Esophagus mucosa (tissue), 1 donor: ENCODE data around the gene ARMC9. TPM values are rescaled to one million over a fixed set of nuclear protein-coding genes. Genes with fewer than 3 reads are reported as not detected.

Source experiments
- ATAC-seq: fragments of 200-7000 bp; cut with Tn5 transposase; one replicate; pipeline ENCODE4 v1.9.1; 2020
- total RNA-seq: library from RNA; stranded (reverse); gene quantifications from one replicate; pipeline ENCODE4 v1.2.4, GENCODE V29; 2023
- donor health status: DM: yes; HTN: yes; CAD: no.

Gene ARMC9
- total RNA-seq, 1 donor from 2014 or later, result 1.2 TPM

DNA sequence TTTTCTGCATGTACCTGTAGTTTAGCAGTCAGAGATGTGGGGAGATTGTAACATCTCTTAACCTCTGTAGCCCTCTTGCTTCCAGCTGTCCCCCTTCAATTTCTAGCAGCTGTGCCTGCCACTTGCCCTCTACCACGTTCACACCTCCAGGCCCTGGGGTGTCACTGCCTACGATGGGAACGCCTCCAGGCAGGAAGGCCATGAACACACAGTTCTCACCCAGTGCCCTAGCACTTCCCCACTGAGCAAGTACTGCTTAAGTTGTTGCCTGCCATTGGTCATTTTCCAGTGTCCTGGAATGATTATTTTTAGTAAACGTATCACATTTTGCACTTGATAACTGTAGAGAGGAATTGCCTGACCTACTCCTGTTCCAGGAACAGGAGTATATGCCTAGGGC lies 120.0 kb downstream of the ARMC9 start:
- ATAC-seq, result no peak

DNA sequence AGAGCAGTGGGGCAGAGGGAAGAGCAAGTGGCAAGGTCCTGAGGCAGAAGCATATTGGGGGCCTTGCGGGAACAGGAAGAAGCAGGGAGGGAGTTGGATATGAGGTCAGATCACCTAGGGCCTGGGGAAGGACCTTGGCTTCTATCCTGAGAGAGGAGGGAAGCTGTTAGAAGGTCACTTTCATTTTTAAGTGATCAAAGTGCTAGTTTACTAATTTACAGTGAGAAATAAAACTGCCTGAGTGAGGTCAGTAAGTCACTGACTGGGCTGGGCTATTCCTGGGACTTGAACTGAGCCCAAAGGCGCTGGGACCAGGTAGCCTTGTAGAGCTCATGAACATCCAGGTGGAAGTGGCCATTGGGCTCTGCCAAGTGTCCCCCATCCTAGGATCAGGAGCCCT lies 120.5 kb downstream of the ARMC9 start:
- no peak for ATAC-seq

DNA sequence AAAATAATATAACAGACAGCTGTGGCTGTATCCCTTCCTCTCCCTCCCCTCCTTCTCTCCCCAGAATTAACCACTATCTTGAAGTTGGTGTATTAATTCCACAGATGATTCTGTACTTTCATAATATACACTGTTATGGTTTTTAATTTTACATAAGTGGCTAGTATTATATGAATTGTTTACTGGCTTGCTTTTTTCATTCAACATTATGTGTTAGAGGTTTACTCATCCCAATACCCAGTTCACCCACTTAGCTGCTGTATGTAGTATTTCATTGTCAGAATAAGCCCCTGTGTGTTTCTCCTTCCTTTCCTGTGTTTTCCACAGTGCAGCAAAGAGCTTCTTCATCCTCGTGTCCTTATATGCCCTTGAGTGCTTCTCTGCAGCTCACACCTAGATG lies 121.4 kb downstream of the ARMC9 start:
- no peak for ATAC-seq

DNA sequence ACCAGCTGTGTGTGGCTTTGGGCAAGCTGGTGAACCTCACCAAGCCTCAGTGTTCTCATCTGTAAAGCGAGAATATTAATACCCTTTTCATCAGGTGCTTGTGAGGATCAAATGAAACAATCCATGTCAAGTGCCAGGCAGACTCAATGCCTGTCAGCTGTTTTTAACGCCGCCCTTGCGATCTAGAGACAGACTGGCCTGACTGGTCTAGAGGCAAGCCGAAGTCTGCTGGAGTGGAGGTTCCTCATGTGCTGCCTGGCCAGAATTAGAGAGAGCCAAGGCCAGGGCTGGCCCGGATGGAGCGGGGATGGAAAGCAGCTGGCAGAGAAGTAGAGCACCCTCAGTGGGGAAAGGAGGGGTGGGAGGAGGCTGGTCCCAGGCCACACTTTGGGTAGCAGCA lies 122.6 kb downstream of the ARMC9 start:
- peak; percentile 68 for ATAC-seq

DNA sequence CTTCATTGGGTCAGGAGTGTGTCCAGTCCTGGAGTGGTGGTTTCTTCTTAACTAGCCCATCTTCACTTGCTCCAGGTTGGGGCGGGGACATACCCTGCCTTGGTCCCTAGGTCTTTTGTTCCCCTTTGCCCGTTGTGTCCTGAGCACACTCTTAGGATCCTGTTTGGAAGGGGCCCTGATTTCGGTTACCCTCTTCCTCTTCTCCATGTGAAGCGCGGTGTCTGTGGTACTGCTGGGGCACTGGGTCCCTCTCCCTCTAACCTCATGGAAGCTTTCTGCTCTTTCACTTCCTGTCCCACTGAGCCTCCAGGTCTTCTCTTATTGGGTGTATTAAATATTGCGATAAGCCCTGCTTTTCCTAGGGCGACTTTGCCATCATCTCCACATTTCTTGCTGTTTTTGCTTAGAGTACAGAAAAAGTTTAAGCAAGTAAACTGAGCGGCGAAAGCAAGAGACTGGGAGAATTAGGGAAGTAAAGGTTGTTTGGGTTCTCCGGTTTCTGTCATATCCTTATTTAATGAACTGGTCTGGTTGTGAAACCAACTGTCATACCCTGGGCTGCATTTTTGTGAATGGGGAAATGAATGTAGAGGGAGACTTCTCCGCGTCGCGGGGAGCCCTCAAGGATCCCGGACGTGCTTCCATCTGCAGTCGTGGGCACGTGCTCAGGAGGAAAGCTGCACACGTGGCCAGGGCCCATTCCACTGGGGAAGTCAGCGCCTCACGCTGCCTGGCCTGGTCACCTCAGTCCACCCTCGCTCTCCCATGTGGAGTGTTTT lies 123.3 kb downstream of the ARMC9 start:
- ATAC-seq, result peak; percentile 17

DNA sequence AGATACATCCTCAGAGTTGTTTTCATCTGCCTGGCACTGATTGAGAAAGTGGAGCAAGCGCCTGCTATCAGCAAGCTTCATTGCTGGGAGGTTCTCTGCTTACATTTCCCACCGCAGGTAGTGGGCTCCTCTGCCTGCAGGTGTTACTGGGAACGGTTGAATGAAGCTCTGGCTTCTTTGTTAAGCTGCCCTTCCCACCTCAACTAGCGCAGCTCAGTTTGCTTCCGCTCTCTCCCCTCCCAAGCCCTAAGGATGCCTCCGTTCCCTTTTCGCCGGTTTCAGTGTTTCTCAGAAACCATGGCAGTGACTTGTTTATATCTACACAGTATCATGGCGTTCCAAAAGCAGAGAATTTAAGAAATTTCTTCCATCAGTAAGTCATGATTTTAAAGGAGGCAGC lies 124.9 kb downstream of the ARMC9 start:
- ATAC-seq, result no peak

DNA sequence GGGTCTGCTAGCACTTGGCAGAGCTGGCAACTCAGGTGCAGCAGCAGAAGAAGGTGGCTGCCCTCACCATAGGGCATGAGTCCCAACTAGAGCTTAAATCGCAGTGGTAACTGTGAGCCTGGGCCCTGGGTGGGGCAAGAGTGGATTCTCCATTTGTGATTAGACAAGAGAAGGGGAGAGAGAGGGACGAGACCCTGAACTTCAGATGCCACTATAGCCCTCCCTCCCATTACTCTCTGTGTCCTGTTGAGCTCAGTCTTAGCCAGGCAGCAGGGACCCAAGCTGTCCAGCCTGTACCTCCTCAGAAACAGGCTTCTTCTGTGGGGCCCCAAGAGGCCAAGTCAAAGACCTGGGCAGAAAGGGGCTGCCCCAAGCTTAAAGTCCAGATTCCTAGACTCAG lies 127.4 kb downstream of the ARMC9 start:
- ATAC-seq, result no peak

DNA sequence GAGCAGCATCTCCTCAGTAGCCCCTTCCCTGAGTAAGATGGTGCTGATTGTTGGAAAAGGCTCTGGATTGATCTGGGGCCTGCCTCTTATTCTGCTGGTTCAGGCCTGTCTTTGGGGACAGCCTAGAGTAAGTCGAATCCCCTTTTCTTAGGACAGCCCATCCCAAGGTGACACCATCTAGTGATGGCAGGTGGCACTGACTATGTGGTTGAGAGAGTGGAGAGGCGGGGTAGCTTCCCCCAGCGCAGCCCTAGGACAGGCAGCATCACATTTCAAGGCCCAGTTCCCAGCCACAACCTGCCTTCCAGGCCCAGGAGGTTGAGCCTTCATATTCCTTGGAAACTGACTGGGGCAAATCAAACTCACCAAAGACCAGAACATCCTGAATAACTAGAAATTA lies 128.0 kb downstream of the ARMC9 start:
- ATAC-seq, result no peak

DNA sequence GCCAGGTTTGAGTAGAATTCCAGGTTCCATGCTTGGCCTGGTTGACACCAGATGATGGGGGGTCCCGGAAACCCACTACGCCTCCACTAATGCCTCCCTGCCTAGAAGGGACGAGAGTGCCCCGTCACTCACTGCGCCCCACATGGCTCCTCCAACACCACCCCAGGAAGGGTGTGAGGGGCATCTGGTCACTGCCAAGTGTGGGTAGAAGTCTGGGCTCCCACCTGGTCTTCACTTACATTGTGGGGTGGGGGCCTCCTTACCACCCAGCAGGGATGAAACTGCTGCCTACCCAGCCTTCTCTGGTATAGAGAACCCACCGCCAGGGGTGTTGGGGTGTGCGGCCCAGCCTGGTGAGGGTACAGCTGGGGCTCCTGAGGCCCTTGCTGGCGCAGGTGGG lies 131.9 kb downstream of the ARMC9 start:
- no peak for ATAC-seq

DNA sequence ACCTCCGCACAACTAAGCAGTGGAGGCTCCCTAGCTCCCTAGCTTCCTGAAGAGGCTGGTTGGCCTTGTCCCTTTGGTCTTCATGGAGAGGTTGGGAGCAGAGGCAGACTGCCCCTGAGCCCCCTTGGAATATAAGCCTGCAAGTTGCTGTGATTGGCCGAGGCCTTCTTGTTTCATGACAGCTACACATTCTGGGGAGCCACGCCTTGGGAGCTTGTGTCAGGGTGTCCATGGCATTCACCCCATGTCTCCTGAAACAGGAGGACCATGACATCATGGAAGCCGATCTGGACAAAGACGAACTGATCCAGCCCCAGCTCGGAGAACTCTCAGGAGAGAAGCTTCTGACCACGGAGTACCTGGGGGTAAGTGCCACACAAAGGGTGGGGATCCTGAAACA lies 133.1 kb downstream of the ARMC9 start:
- ATAC-seq, result no peak

DNA sequence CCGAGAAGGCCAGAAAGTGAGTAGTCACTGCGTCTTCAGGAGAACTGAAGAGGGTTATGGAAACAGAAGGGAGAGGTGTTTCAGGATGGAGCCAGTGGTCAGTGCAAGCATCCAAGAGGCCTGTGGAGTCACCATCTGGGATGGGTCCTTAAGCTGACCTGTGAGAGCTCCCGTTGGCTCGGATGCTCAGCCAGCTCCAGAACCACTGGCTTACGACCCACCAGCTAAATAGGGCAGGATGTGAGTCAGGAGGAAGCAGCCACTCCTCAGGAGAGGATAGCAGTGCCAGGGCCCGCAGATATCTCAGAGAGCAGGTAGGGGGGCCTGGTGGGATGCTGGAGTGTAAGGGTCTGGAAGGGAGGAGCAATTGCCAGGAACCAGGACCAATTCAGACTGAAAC lies 134.0 kb downstream of the ARMC9 start:
- ATAC-seq, result no peak

DNA sequence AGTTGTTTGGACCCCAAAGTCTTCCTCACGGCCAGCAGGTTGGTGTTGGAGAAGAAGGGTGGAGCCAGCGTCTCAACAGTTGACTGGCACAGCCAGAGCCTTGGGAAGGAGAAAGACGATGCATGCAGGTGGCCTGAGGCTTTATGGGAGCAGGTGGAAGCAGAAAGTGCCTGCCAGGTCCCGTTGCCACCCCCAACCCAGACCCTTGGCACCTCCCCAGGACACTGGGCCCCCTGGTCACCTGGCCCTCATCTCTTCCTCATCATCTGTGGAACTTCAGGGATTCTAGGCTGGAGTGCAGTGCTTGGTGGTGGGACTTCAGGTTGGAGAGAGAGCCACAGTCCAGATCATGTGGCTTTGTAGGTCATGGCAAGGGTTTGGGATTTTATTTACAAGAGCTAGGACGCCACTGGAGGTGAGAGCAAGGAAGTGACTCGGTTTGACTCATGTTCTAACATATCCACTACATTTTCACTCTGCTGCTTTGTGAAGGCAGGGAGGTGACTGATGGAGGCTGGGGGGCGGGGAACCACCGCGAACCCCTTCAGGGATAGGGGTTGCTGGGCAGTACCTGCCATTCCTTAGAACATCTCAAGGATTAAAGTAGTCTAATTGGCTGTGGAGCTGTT lies 134.6 kb downstream of the ARMC9 start:
- no peak for ATAC-seq

DNA sequence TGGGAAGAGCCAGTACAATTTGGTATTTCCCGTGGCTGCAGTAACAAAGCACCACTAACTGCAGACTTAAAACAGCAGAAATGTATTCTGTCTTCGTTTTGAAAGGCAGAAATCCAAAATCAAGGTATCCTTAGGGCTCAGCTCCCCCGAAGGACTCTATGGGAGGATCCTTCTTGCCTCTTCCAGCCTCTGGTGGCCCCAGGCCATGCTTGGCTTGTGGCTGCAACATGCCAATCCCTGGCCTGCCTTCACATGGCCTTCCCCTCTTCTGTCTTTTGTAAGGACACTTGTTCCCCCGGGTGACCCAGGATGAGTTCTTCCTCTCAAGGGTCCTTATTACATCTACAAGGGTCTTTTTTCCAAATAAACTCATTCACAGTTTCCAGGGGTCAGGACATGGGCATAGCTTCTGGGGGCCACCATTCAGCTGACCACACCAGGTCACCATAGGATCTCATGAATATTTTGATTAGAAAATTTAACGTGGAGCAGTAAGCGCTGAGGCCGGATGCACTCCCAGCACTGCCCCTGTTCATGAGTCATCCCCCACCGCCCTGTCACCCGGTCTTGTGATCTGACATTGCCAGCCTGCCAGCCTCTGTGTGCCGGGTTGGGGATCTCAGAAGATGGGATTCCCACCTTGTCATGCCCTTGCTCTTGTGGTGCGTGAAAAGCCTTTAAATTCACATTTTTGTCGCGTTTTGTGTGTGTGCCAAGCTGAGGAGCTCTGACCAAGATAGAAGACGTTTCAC lies 135.9 kb downstream of the ARMC9 start:
- no peak for ATAC-seq

DNA sequence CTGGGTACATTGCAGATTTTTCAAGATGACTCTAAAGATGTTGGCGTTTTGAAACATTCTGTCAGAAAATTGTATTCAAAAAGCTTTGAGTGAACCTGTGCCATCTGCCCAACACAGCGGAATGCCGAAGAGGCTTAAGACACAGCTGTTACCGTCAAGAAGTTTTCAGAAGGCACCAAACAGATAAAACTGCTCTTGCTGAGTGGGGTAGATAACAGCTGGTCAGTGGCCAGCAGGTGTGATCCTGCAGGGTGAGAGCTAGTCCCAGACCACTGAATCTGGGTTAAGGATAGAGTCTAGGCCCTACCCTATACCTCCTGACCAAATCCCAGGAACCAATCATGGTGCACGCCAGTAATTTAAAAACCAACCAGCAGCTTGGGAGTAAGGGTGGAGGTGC lies 136.6 kb downstream of the ARMC9 start:
- ATAC-seq, result no peak

DNA sequence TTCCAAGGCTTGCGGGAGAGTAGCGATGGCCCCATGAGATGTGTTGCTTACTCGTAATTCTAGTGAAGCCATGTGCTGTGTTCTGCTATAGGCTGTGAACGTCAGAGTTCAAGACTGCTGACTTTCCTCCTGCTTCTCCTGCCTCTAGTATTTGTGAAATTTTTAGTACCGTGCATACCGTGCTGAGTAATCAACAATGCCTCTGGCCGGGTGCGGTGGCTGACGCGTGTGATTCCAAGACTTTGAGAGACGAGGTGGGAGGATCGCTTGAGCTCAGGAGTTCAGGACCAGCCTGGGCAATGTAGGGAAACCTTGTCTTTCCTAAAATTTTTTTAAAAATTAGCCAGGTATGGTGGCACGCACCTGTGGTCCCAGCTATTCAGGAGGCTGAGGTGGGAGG lies 137.2 kb downstream of the ARMC9 start:
- no peak for ATAC-seq

DNA sequence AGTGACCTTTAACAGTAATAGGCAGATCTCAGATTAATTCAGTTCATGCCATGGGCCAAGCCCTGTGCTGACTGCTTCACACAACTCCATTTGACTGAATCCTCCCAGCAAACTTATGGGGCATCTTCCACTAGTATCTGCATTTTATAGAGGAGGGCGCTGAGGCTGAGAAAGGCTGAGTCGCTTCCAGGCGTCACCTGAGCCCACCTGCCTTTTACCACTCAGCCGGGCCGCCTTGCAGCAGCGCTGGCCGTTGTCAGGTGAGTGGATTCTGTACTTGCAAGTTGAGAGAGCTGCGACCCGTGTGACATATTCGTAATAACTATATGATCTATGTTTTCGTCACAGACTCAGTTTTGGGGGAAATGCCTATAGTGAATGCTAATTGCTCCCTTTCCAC lies 137.8 kb downstream of the ARMC9 start:
- ATAC-seq, result no peak

DNA sequence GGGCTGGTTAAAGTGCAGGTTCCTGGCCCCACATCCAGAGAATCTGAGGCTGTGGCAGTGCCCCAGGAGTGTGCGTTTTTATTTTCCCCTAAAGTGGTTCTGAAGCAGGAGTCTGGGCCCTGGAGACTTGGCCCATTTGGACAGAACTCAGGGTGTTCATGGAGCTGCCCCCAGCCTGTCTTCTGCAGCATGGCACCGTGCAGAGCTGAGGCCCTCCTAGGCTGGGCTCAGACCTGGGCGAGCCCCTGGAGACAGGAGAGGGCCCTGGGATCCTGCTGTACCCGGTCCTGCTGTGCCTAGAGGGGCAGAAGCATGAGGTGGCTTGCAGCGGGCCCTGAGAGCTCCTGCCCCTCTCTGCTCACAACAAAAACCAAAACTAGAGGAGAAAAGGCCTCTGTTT lies 138.3 kb downstream of the ARMC9 start:
- no peak for ATAC-seq

DNA sequence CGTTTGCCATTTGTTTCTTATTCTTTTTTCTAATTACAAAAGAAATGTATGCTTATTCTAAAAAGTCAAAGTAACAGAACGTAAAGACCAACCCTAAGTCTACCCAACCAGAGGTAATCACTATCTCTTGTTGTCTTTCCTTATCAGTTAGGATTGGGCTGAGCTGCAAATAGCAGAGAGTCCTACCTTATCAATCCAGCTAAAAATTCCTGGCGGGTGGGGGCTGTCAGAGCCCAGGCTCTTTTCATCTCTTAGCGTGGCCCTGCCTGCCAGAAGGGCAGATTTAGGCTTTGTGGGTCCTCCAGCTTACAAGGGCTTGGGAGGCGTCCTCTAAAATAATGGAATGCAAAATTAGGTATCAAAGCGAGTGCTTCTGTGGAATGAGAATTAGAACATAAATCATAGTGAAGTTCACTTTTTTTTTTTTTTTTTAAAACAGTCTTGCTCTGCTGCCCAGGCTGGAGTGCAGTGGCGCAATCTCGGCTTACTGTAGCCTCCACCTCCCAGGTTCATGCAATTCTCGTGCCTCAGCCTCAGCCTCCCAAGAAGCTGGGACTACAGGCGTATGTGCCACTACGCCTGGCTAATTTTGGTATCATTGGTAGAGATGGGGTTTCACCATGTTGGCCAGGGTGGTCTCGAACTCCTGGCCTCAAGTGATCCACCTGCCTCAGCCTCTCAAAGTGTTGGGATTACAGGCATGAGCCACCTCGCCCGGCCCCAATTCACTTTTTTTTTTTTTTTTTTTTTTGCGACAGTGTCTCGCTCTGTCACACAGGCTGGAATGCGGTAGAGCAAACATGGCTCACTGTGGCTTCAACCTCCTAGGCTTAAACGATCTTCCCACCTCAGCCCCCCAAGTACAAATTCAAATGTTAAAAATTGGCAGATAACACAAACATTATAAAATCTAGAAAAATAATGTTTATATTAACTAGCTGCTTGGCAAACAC lies 139.7 kb downstream of the ARMC9 start:
- ATAC-seq, result no peak

DNA sequence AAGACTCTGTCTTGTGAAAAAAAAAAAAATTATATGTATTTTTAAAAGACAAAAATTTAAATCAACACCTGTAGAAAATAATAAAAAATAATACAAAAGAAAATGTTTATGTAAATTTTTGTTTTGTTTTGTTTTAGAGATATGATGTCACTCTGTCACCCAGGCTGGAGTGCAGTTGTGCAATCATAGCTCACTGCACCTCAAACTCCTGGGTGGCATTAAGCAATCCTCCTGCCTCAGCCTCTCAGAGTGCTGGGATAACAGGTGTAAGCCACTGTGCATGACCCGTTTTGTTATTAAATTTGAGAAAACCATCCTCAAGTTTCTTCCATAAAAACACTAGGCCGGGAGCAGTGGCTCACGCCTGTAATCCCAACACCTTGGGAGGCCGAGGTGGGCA lies 140.9 kb downstream of the ARMC9 start:
- ATAC-seq, result no peak

DNA sequence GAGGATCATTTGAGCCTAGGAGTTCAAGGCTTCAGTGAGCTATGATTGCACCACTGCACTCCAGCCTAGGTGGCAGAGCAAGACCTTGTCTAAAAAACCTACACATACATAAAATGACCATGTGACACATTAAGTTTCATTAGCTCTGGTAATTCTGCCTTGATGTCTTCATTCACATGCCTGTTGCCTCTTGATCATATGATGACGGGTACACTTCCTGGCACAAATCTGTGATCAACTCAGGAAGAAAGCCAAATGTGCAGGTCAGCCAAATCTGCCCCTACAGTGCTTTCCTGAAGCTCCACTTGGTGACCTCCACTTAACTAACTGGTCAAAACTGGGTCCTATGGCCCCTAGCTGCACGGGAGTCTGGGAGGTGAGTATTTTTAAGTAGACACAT lies 142.7 kb downstream of the ARMC9 start:
- ATAC-seq, result no peak

DNA sequence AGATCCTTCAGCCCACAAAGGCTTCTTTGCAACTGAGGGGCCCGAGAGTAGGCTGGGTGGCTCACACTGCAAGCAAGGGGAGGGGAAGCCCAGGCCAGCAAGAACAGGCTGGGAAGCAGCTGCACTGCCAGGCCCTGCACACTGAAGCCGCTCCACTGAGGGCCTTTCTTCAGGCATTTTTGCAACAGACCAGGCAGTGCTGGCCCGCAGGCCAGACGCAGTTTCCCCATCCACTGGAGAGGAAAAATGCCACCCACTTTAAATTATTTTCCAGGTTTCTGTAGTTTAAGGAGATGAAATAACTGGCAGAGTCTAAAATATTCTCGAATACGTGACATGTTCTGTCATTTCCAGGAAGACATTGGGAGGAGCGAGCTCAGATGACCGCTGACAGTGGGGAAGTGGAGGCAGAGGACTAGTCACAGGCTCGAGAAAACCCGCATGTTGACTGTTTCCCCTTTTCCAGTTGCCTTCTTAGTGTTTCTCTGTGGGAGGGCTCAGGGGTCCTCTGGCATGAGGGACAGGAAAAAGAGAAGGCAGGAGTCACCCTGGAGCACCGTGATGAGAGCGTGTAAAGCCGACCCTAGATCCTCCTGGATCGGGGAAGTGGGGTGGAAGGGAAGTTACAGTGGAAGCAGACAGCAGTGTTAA lies 143.8 kb downstream of the ARMC9 start:
- ATAC-seq, result no peak
